Liver (tissue), 9 donors: Measurements from ENCODE around the gene LRRK1. TPM values are rescaled to one million over a fixed set of nuclear protein-coding genes. Genes with fewer than 3 reads are reported as not detected.

Experiments
- DNase-seq: peaks from one replicate; pipeline ENCODE4 v3.0.0-alpha.2; 2017; ENCODE audit warnings: low spot score
- H3K27ac ChIP-seq, 2 donors: one replicate each; pipeline ENCODE4 v1.7.0; 2013; ENCODE audit warnings: inconsistent platforms in 2 of 2, low read length in 2 of 2, control low read depth in 1 of 2, low read depth in 1 of 2, mild to moderate bottlenecking in 1 of 2
- H3K27me3 ChIP-seq, 4 donors: one replicate each; pipeline versions ENCODE4 v1.6.1 to v1.7.0; 2013; ENCODE audit warnings: low read length in 3 of 4, inconsistent platforms in 1 of 4, mild to moderate bottlenecking in 1 of 4, moderate library complexity in 1 of 4; ENCODE audit not compliant: control insufficient read depth in 4 of 4, insufficient read depth in 4 of 4
- H3K36me3 ChIP-seq, 4 donors: one replicate each; pipeline versions ENCODE4 v1.6.1 to v1.7.0; 2013; ENCODE audit warnings: low read length in 3 of 4, mild to moderate bottlenecking in 3 of 4, low read depth in 1 of 4, moderate library complexity in 1 of 4; ENCODE audit not compliant: control insufficient read depth in 4 of 4, insufficient read depth in 3 of 4
- H3K4me1 ChIP-seq, 4 donors: one replicate each; pipeline versions ENCODE4 v1.6.1 to v1.7.0; 2013; ENCODE audit warnings: low read length in 3 of 4, mild to moderate bottlenecking in 3 of 4, moderate library complexity in 1 of 4; ENCODE audit not compliant: control insufficient read depth in 4 of 4, insufficient read depth in 4 of 4
- H3K4me3 ChIP-seq, 3 donors: one replicate each; pipeline versions ENCODE4 v1.6.1 to v1.7.0; 2013; ENCODE audit warnings: low read length in 3 of 3, control low read depth in 1 of 3, low read depth in 1 of 3, mild to moderate bottlenecking in 1 of 3
- H3K9ac ChIP-seq, 2 donors: one replicate each; pipeline ENCODE4 v1.7.0; 2013; ENCODE audit warnings: low read length in 2 of 2, mild to moderate bottlenecking in 2 of 2, moderate library complexity in 2 of 2, control low read depth in 1 of 2, low read depth in 1 of 2
- H3K9me3 ChIP-seq, 4 donors: one replicate each; pipeline versions ENCODE4 v1.6.1 to v1.7.0; 2013; ENCODE audit warnings: low read length in 3 of 4; ENCODE audit not compliant: control insufficient read depth in 4 of 4
- ATF3 ChIP-seq: IDR thresholded peaks from 2 replicates; pipeline ENCODE4 v1.6.1; 2016; ENCODE audit warnings: antibody characterized with exemption
- CTCF ChIP-seq: fragments of 150-350 bp; IDR thresholded peaks from 2 replicates; pipeline ENCODE4 v1.5.1; 2017; ENCODE audit warnings: improper control_type of control experiment, low read depth, low read length; ENCODE audit not compliant: missing input control
- EGR1 ChIP-seq, 2 donors: IDR thresholded peaks; 2 replicates each; pipeline ENCODE4 v1.6.1; 2016 to 2018; ENCODE audit warnings: antibody characterized with exemption in 2 of 2, low read depth in 2 of 2
- FOXA1 ChIP-seq: IDR thresholded peaks from 2 replicates; pipeline ENCODE4 v1.6.1; 2016; ENCODE audit warnings: antibody characterized with exemption
- FOXA2 ChIP-seq: IDR thresholded peaks from 2 replicates; pipeline ENCODE4 v1.6.1; 2016; ENCODE audit warnings: antibody characterized with exemption
- GABPA ChIP-seq, 2 donors: IDR thresholded peaks in 1 of 2; conservative IDR thresholded peaks in 1 of 2; 2 replicates each; pipeline ENCODE4 v1.6.1; 2016; ENCODE audit warnings: antibody characterized with exemption in 2 of 2, mild to moderate bottlenecking in 1 of 2, moderate library complexity in 1 of 2
- HNF4G ChIP-seq: IDR thresholded peaks from 2 replicates; pipeline ENCODE4 v1.6.1; 2016; ENCODE audit warnings: antibody characterized with exemption
- JUND ChIP-seq, 2 donors: IDR thresholded peaks; 2 replicates each; pipeline ENCODE4 v1.6.1; 2016; ENCODE audit warnings: antibody characterized with exemption in 2 of 2
- MAX ChIP-seq: IDR thresholded peaks from 2 replicates; pipeline ENCODE4 v1.6.1; 2016; ENCODE audit warnings: antibody characterized with exemption
- NR2F2 ChIP-seq: IDR thresholded peaks from 2 replicates; pipeline ENCODE4 v1.6.1; 2016; ENCODE audit warnings: antibody characterized with exemption
- RAD21 ChIP-seq, 2 donors: IDR thresholded peaks; 2 replicates each; pipeline ENCODE4 v1.6.1; 2016; ENCODE audit warnings: antibody characterized with exemption in 2 of 2, mild to moderate bottlenecking in 2 of 2
- REST ChIP-seq: IDR thresholded peaks from 2 replicates; pipeline ENCODE4 v1.6.1; 2016; ENCODE audit warnings: antibody characterized with exemption, mild to moderate bottlenecking
- RXRA ChIP-seq, 2 donors: IDR thresholded peaks; 2 replicates each; pipeline ENCODE4 v1.6.1; 2017 to 2018; ENCODE audit warnings: antibody characterized with exemption in 2 of 2, mild to moderate bottlenecking in 1 of 2
- SP1 ChIP-seq: IDR thresholded peaks from 2 replicates; pipeline ENCODE4 v1.6.1; 2018; ENCODE audit warnings: antibody characterized with exemption, mild to moderate bottlenecking
- TAF1 ChIP-seq: conservative IDR thresholded peaks from 2 replicates; pipeline ENCODE4 v1.6.1; 2016; ENCODE audit warnings: antibody characterized with exemption, mild to moderate bottlenecking
- YY1 ChIP-seq: IDR thresholded peaks from 2 replicates; pipeline ENCODE4 v1.6.1; 2016; ENCODE audit warnings: antibody characterized with exemption, mild to moderate bottlenecking
- WGBS: extraction: QIAGEN DNeasy Blood & Tissue Kit; methylation state at CpG from one replicate; pipeline ENCODE4 v1.1.7; 2013; 5-methylcytosine and 5-hydroxymethylcytosine counted together
- polyA plus RNA-seq, 2 donors: library from polyadenylated mRNA; stranded (reverse) in 1 of 2; unstranded in 1 of 2; fragments of 200-250 nt in 1 of 2; fragments of >200 nt in 1 of 2; fragmentation: Nextera tagmentation in 1 of 2; extraction: Ambion mirVana in 1 of 2; gene quantifications; one replicate each; pipeline versions ENCODE4 v1.2.1 to v1.2.3, GENCODE V29; 2013 to 2015
- total RNA-seq, 2 donors: library from RNA; depleted of rRNA; stranded (reverse); fragments of >200 nt; gene quantifications; one replicate each; pipeline ENCODE4 v1.2.3, GENCODE V29; 2014
- donor health status: healthy.
- donor health status: healthy.
- donor health status: healthy.
- donor health status: healthy.
- donor health status: healthy.

Gene LRRK1
- total and polyA plus RNA-seq, 4 donors = 1.2 to 4.4 (median 2.7) TPM

- peak overlapping the region in 1 of 2 donors; percentile 14 for H3K27ac ChIP-seq
- peaks cover 0 to 4% (median 1%) of the 10 kb centered on the region in 4 donors for H3K36me3 ChIP-seq
- DNase-seq = no peak
- no peak overlapping the region for H3K9ac ChIP-seq
- H3K4me1 ChIP-seq = peaks cover 0 to 2% (median 0%) of the 10 kb centered on the region in 4 donors
- WGBS = 83% methylated on average over 14 of the region's 14 CpGs
- no peak overlapping the region for H3K4me3 ChIP-seq
- no peaks in the 10 kb centered on the region for H3K27me3 ChIP-seq
- H3K9me3 ChIP-seq = no peaks in the 10 kb centered on the region
- no peak for TF ChIP-seq MAX
- no peak for TF ChIP-seq RXRA (IDR thresholded peaks at IDR 0.05)
- no peak for TF ChIP-seq FOXA1
- no peak for TF ChIP-seq NR2F2
- TF ChIP-seq HNF4G = no peak
- TF ChIP-seq CTCF = no peak
- no peak for TF ChIP-seq REST
- no peak for TF ChIP-seq GABPA (IDR thresholded peaks at IDR 0.05 in 1 of 2, conservative IDR thresholded peaks at IDR 0.05 in 1 of 2)
- no peak for TF ChIP-seq FOXA2
- TF ChIP-seq YY1 = no peak
- no peak for TF ChIP-seq JUND (IDR thresholded peaks at IDR 0.05)
- no peak for TF ChIP-seq EGR1 (IDR thresholded peaks at IDR 0.05; ENCODE audit: low read depth in 2 of 2)
- TF ChIP-seq ATF3 = no peak
Observed at GRCh38 chr15:101067660-101068522, 148.7 kb downstream of the LRRK1 start.

GRCh38 chr15:101068523-101068960 is 149.4 kb downstream of the LRRK1 start:
- Histone ChIP-seq H3K27ac (peak overlapping the region; percentile 13 to 14), H3K9ac (no peak overlapping the region), H3K27me3 (no peaks in the 10 kb centered on the region), H3K36me3 (peaks cover 0 to 4% (median 1%) of the 10 kb centered on the region in 4 donors), H3K4me3 (no peak overlapping the region), H3K4me1 (peaks cover 0 to 2% (median 0%) of the 10 kb centered on the region in 4 donors), H3K9me3 (no peaks in the 10 kb centered on the region)
- 83% methylated on average over 11 of the region's 11 CpGs for WGBS
- TF ChIP-seq FOXA2 = no peak
- TF ChIP-seq RAD21 (IDR thresholded peaks at IDR 0.05) = no peak
- no peak for TF ChIP-seq ATF3
- no peak for TF ChIP-seq EGR1 (IDR thresholded peaks at IDR 0.05; ENCODE audit: low read depth in 2 of 2)
- TF ChIP-seq CTCF = no peak
- no peak for TF ChIP-seq SP1
- TF ChIP-seq HNF4G = no peak
- TF ChIP-seq TAF1 = no peak
- no peak for TF ChIP-seq REST
- no peak for TF ChIP-seq FOXA1
- no peak for TF ChIP-seq YY1
- no peak for TF ChIP-seq JUND (IDR thresholded peaks at IDR 0.05)
- no peak for DNase-seq
